Breast epithelium (tissue), 3 donors: ENCODE results near the gene DRD4.

Source experiments
- CTCF ChIP-seq, 3 donors: fragments of 450-650 bp; IDR thresholded peaks; one replicate each; pipeline ENCODE4 v1.5.1; 2016 to 2017; ENCODE audit warnings: antibody characterized with exemption in 3 of 3, mild to moderate bottlenecking in 3 of 3, moderate library complexity in 3 of 3
- POLR2A ChIP-seq: fragments of 450-650 bp; IDR thresholded peaks from one replicate; pipeline ENCODE4 v1.6.1; 2016; ENCODE audit warnings: antibody characterized with exemption, mild to moderate bottlenecking, moderate library complexity
- POLR2AphosphoS5 ChIP-seq, 3 donors: sonication (generic); formaldehyde crosslinking; IDR thresholded peaks; one replicate each; pipeline ENCODE4 v1.6.1; 2017; ENCODE audit warnings: antibody characterized with exemption in 3 of 3

- TF ChIP-seq CTCF (IDR thresholded peaks at IDR 0.05) (no peak), POLR2AphosphoS5 (IDR thresholded peaks at IDR 0.05) (no peak), POLR2A (no peak)
Measured at GRCh38 chr11:608791-609251, 28.2 kb upstream of the DRD4 start.
